Activated T-cell treated with anti-CD3 and anti-CD28 coated beads for 48 hours (primary cell): ENCODE measurements around the gene USP54.
"Not testable (repeated sequence)": the region's sequence is repeated elsewhere in the genome, so short reads cannot be mapped to it uniquely, and the experiment has no call there.

Experiments
- DNase-seq: peaks from one replicate; pipeline ENCODE4 v3.0.0-alpha.2; 2020; ENCODE audit warnings: low read depth

The USP54 gene

DNA sequence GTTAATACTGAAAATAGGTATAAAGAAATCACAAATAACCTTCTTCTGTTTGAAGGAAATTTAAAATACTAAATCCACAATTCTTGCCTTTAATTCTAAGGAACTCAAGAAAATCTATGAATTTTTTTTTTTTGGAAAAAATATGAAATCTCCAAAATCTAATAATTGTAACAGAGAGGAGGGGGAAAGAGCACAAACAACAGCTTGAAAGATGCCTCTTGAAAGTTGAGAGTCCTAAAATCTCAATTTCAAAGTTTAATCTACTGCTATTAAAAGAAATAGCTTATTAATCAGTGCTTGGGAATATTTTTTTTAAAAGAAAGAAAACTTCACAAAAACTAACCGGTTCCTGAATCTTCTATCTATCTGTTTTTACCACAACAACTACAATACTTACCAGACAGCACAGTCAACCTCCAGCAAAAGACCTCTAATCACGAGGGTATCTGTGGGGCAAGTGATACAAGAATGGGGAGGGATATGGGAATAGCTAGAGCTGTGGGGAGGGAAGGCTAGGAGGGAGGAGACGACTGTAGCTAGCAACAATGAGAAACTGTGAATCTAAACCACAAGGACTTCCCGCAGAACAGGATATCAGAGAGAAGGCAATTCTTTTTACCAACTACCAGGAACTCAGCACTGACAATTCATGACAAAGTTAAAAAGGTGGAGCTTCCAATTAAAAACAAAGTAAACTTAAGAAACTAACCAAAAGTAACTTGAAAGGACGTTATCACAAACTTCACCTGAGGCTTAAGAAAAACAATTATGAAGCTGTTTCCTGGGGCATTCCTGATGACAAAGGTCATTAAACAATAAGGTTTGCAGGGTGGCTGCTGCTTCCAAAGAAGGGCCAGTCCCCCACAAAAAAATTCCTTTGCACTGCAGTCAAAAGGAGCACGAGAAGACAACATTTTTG, at the start of gene USP54:
USP54 (minus strand) TSS at position 462 of the 919 bp plus-strand sequence. CDS start 15,684 bp downstream, outside the sequence.
- no peak for DNase-seq

- DNase-seq = no peak
These were observed 48.1 kb upstream of the USP54 start for GRCh38 chr10:73639286-73639685.

GRCh38 chr10:73635781-73636180, 44.6 kb upstream of the USP54 start:
- DNase-seq = no peak

DNA sequence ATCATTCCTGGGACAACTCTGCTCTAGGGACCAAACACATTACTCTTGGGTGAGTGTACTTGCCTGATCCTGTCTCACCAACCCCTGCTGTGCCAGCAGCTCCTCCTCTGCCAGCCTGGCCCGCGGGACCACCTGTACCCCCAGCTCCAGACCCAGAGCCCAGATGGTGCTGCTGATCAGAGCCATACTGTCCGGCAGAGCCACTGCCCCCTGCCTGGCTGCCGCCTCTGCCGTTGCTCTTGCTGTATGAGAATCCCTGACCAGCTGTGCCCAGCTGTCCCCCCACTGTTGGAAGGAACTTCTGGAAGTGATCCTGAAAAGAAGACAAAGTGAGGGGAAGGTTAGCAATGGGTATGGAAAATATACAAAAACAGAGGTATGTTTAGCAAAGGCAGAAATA, 43.3 kb upstream of the USP54 start:
- DNase-seq = no peak

GRCh38 chr10:73629165-73629564, 38.0 kb upstream of the USP54 start:
- no peak for DNase-seq

DNA sequence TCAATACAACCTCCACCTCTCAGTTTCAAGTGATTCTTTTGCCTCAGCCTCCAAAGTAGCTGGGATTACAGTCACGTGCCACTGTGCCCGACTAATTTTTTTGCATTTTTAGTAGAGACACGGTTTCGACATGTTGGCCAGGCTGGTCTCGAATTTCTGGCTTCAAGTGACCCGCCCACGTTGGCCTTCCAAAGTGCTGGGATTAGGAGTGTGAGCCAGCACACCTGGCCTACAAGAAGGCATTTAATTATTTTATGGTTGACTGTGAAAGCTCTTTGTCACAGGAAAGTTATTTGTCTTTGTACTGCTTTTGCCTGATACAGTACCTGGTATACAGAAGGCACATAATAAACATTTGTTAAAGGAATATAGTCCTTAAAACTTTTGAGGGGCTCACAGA, 37.3 kb upstream of the USP54 start:
- DNase-seq = no peak

GRCh38 chr10:73627300-73627699, 36.2 kb upstream of the USP54 start:
- no peak for DNase-seq

DNA sequence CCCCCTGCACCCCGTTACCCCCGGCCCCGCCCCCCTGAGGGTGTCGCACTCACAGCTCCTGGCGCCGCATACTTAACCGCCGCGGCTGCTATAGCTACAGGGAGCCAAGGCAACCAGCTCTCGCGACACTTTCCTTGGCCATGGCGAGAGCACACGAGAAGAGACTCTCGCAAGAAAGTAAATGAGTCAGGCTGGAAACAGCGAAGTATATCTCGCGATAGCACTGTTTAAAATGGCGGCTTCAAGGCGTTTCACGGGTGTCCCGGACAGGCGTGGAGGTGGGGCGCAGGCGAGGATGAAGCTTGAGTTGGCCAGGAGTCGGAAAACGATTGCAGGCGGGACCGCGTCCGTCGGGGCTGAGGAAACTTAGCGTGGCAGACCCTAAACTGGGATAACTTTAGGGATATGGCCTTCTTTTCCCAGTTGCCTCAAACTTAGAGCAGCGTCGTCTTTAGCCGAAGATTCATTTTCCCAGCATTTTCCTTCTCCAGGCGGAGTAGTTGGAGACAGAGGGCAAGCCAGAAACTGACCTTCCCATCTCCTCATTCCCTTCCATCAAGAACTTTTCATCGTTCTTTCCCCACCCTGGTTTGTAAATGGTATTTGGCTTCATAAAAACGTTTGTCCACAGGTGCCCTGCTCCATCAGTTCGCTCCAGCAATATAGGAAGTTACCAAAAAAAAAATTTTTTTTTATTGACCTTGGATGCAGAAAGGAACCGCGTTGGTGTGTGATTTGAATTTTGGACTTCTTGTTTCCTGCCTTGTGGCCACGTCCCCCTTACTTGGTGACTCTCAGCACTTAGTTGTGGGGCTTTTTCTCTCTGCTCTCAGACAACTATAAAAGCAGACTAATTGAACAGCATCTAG, 35.0 kb upstream of the USP54 start:
- DNase-seq = peak; percentile 84

DNA sequence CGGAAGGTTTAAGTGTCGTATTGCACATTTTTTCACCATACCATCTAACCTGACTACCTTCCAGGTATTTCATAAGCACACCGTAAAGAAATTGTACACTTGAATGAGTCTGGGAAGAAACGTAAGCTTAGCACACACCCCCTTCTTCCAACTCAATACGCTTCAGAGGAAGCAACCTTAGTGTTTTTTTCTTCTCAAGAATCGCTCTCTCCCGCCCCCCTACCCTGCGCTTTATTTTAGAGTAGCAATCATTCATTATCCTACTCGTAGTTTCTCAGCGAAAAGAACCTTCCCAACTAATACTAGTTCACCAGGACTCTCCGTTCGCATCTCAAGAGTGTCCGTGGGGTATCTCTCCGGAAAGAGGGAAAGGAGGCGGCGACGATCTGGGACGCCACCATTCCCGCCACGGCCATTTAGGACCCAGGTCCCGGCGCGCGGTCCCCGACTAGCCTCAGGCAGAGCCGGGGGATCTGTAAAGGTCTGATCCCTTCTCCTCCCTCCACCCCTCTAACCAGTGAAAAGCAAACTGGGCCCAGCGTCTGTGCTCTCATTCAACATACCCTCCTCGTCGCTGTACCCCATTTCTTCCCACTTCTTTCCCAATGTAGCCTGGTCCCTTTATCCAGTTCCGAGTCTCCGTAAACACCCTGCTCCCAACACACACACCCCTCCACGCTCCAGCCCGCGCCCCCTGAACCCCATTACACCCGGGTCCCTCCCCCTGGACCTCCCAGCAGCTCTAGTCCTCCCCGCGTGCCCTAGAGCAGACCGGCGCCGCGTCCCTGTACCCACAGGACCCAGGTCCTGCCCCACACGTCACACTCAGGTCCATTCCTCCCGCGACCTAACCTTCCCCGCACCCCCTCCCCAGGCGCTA, 34.1 kb upstream of the USP54 start:
- DNase-seq = peak; percentile 6

DNA sequence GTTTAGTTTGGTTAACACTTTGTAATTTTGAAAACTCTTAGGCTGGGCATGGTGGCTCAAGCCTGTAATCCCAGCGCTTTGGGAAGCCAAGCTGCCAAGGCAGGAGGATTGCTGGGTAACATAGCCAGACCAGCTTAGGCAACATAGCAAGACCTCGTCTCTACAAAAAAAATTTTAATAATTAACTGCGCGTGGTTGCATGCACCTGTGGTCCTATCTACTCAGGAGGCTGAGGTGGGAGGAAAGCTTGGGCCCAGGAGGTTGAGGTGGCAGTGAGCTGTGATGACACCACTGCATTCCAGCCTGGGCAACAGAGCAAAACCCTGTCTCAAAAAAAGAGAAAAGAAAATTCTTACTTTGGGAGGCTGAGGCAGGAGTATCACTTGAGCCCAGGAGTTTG, 31.9 kb upstream of the USP54 start:
- no peak for DNase-seq

DNA sequence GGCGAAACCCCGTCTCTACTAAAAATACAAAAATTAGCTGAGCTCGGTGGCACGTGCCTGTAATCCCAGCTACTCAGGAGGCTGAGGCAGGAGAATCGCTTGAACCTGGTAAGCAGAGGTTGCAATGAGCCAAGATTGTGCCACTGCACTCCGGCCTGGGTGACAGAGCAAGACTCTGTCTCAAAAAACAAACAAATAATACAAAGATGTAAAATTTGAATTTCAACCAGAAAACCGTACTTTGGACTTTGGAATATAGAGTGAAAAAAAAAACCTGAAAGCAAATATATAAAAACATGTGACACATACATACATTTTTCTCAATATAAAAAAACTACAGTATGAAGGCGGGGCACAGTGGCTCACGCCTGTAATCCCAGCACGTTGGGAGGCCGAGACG, 29.8 kb upstream of the USP54 start:
- not testable (repeated sequence) for DNase-seq

DNA sequence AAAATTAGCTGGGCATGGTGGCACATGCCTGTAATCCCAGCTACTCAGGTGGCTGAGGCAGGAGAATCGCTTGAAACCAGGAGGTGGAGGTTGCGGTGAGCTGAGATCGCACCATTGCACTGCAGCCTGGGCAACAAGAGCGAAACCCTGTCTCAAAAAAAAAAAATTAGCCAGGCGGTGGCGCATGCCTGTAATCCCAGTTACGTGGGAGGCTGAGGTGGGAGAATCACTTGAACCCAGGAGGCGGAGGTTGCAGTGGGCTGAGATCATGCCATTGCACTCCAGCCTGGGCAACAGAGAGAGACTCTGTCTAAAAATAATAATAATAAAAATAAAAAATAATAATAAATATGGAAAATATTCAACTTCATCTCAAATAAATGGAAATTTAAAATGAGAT, 26.0 kb upstream of the USP54 start:
- DNase-seq = not testable (repeated sequence)

DNA sequence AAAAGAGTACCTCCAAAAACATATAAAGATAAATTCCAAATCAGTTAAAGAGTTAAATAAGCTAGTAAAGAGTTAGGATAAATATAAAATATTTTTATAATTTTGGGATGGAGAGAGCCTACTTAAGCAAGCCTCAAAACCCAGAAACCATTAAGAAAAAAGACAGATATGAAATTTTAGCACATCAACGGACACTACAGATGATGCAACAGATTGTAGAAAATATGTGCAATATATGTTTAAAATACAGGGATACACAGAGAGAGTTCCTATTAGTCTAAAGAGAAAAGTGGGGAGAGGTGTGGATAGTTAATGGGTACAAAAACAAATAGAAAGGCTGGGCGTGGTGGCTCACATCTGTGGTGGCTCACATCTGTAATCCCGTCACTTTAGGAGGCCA, 23.6 kb upstream of the USP54 start:
- no peak for DNase-seq

DNA sequence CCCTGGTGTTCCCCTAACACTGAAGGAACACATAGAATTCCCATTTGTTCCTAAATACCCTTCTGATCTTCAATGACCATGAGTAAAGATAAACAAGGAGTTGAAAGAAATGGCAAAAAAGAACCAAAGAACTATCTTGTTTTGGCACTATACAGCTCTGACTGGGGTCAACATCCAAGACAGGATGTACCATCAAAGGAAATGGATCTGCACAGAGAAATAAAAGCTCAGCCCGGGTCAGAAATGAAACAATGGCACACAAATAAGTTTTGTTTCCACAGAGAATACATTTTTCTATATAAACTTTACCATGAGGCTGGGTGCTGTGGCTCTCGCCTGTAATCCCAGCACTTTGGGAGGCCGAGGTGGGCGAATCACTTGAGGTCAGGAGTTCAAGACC, 18.0 kb upstream of the USP54 start:
- no peak for DNase-seq

GRCh38 chr10:73601486-73601921, 10.4 kb upstream of the USP54 start:
- no peak for DNase-seq

DNA sequence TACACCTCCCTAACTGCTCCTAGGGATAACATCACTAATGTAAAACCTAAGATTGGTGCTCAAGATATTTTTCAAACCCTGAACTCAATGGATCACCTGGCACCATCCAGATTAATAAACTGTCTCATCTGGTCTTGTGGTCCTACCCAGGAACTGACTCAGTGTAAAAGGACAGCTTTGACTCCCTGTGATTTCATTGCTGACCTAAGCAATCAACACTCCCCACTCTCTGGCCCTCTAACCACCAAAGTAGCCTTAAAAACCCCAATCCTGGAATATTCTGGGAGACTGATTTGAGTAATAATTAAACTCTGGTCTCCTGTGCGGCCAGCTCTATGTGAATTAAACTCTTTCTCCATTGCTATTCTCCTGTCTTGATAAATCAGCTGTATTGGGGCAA, 6.2 kb upstream of the USP54 start:
- no peak for DNase-seq

GRCh38 chr10:73593812-73594211, 2.7 kb upstream of the USP54 start:
- no peak for DNase-seq

GRCh38 chr10:73593110-73593509, 2.0 kb upstream of the USP54 start:
- no peak for DNase-seq

DNA sequence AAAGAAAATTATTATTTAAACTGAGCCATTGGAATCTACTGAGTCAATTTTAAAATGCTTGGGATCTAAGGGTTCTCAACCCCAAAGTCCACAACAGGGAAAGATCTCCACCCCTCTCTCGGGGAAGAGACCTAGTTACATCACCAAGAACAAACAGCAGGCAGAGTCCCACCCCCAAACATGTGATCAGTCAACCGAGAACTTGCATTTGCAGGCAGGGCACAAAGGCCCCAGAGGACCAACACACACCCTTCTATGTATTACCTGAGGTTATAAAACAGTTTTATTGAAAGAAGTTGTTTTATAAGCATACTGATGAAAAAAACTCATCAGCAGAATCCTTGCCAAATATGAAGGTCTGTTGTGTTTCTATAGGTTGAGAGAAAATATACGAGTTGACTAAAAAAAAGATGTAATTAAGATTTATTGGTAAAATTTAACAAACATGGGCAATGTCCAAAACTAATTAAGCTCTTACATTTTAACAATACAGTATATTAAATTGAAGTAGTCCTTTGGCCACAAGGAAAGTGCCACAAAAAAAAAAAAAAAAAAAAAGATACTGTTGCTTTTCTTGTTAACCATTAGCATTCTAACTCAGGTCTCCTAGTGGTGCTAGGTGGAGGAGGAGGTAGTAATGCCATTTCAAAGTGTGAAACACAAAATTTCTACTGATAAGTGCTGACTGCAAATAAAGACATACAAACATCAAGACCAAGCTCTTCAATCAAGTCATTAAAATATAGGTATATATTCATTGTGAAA, 975 bp upstream of the USP54 start:
- no peak for DNase-seq

- no peak for DNase-seq
These were observed 1.5 kb downstream of the USP54 start for GRCh38 chr10:73589563-73590126.

DNA sequence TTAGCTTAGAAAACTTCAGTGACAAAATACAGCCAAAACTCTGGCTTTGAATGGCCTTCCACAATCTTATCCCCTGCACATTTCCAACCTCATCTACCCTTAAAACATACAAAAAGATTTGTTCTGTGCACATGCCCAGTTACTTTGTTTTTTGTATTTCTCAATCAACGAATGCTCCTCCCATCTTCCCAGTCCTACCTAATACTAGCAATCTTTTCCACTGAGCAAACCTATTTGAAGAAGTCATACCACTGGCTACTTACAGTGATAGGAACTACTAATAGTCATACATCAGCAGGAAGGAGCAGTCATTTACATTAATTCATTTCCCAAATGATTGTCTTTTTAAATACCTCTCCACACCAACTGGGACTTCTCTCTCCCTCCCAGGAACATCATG, 2.5 kb downstream of the USP54 start:
- no peak for DNase-seq
